HG03039 (cell line): ENCODE data around the gene TENT5C.

Source experiments
- ATAC-seq: cut with Tn5 transposase; IDR thresholded peaks from one replicate; pipeline ENCODE4 v1.9.1; 2021; ENCODE audit warnings: mild to moderate bottlenecking, moderate library complexity; ENCODE audit not compliant: unreplicated experiment

The TENT5C gene

DNA sequence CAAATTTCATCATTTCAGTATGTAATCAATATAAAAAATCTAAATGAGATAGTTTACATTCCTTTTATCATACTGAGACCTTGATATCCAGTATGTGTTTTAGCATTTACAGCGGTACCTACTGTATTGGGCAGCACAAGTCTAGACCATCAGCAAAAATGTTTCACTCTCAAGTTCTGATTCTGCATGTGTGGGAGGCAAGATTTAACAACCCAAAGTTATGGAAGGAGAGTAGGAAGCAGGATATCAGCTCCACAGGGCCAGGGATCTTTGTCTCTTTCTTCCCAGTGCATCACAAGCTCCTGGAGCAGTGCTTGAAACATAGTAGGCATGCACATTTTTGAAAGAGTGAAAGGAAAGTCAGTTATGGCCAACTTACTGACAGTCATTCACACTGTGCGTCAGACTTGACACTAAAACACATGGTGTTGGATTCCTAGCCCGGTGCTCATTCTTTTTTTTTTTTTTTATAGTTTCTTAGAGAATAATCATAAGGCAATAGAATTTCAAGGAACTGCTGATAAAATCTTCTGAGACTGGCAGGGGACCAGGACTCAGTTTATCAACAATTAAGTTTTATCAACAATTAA lies 6.1 kb downstream of the TENT5C start:
- no peak for ATAC-seq

DNA sequence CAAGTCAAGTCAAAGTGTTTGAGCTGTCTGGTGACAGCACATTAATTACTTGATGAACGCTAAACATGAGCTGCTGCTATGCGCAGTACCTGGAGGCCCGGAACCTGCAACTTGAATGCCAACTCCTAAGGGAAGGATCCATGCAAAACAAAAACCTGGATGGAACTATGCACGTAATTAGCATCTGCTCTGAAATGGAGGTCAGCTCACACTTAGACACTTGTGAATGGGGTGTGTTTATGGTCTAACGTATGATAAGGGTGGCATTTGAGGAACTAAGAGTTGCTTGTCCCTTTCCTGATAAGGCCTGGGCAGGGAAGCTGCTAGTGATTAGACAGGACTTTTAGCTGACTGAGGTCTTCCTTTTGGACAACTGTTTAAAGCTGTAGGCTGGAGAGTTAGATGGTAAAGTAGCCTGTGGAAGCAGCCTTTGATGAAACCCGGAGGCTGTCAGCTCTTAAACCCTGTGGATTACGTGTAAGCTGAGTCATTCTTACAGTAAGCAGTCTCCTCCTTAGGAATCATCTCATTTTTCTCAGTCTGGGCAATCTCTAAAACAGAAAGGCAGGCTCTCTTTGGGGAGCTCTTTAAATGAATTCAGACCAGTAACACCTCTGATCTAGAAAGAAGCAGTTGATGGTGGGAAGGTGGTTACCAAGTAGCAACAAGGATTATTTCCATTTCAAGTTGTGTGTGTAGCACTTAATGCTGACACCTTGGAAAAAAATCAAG lies 6.8 kb downstream of the TENT5C start:
- ATAC-seq = no peak

DNA sequence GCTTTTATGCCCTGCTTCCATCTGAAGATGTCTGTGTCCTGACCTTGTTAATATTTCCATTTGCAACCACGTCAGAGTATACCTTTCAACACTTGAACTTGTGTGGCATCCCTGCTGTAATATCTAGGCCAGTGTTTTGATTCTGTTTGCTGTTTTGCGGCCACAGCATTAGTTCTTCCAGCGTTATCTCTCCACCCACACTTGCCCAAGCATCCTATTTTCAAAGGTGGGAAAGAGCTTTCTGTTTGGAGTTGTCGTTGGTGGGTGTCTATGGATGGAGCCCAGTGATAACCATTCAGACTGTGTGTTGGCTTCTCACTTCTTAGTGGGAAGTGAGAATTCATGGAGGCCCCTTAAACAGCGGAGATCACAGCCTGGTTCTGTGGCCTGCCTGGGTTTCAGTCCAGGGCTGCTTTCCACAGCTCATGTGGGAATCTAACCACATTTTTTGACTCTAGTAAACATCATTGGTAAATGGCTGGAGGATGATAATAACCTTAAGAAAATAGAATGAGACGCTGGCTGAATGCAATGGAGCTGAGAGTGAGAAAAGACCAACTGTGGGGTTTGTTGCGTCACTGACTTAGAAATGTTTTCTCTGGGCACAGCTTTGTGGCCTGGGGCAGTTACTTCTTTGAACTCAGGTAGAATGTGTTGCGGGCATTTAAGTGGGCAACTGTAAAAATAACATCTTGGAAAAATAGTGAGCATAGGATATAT lies 7.6 kb downstream of the TENT5C start:
- no peak for ATAC-seq

DNA sequence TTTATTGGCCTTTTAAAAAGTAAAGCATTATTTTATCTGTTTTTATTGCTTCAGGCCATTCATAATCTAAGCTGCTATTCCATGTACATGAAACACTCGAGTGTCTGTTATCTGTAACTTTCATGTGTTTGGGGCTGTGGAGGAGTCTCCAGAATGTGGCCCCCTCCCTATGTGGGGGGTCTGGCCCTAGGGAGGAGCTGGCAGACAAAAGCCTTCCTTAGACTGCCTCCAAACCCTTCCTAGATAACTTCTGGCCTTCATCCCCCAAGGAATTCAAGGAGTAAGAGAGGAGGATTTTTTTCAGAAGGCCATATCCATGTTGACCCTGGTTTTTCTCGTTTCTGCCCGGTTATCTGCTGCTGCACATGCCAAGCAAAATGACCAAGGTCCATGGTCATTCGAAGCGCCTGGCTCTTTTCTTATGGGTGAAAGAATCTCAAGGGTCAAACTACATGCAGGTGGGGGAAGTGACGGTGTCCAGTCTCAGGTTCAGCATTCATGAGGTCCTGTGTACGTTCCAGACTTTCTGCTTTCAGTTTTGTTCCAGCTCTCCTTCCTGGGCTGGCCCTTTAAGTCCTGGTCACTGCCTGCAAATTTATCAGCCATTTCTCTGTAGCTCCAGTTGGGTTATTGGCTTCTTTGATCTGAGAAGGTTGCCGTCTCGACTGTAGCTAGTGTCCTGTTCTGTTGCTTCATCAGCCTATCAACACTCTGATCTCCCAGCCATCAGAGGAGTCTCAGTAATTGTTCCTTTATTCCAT lies 8.3 kb downstream of the TENT5C start:
- no peak for ATAC-seq

DNA sequence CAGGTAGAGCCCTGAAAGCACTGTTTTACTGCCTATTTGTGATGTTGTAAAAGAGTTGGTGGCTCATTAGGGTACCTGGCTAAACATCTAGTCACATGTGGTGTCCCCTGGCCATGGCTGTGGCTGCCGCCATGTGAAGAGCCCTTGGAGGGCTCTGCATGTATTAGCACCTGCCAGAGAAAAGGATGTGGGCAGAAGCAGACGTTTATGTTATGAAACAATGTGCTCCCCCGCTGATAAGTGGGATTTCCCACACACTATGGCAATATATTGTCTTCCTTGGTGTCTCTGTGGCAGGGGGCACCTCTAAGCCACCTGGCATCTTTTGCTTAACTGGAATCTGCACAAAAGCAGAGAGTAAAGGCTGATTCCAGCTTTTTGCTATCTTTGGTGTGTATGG lies 9.6 kb downstream of the TENT5C start:
- ATAC-seq = no peak

DNA sequence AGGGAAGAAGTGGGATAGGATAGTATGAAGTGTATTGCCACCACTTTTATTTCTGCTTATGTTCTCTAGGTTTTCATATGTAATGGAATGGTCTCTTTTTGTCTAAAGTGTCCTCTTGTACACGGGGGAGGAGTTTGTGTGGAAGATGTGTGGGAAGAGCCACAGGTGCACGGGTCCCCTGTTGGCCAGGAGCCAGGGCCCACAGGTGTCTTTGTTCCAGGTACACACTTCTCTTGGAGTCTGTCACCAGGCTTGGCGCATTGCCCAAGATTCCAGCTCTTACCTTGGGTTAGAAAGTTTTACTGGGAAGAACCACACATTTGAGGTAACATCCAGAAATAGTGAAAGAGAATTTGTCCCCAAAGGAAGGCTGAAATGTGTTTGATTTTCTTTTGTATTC lies 10.5 kb downstream of the TENT5C start:
- ATAC-seq = no peak

DNA sequence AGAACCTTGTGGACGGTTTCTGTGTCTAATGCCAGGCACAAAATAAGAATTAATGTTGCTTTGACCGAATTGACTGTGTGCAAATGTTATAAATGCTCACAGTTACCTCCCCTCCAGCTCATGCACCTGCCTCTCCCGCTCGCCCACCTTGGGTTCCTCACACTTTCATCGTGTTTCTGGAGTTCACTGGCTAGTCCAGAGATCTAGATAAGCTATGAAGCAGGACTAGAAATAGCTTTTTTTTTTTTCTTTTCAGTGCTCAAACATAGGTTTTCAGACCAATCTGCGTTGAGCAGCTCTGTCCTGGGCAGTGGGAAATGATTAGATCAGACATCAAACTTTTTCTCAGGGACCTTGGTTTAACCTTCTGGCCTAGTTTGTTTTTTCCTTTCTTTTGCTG lies 11.1 kb downstream of the TENT5C start:
- ATAC-seq = no peak

DNA sequence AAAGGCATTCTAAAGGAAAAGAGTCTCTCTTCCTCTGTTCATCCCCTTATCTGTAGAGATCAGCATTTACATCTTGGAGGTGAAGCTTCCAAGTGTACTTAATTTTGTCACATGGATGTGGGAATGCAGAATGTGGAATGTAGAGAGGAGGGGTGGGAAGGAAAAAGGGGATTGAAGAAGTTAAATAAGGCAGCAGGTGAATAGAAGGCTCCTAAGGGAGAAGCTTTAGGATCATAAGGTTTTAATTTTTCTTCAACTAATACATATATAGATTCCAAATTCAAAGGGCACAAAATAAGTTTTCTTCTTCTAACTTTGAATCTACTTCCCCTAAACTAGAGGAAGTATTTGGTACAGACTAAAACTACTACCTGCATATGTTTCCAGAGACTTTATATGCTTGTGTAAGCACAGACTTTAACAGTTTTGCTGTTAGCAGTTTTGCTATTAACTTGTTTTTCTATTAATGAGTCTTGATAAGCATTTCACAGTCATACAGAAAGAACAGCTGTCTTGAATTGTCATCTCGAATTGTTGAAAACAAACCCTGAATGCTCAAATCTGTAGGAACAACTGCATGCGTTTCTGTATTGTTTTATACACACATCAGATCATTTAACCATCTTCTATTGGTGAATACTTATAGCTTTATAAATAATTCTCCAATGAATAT lies 12.7 kb downstream of the TENT5C start:
- no peak for ATAC-seq

DNA sequence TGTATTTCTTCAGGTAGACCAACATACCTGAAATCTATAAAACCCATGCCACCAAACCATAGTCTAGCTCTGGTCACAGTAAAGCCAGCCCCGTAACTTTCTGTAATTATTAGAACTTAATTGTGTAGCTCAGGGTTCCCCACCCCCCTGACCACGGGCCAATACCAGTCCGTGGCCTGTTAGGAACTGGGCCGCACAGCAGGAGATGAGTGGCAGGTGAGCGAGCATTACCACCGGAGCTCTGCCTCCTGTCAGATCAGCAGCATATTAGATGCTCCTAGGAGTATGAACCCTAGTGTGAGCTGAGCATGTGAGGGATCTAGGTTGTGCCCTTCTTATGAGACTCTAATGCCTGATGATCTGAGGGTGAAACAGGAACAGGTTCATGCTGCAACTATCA lies 14.6 kb downstream of the TENT5C start:
- no peak for ATAC-seq

DNA sequence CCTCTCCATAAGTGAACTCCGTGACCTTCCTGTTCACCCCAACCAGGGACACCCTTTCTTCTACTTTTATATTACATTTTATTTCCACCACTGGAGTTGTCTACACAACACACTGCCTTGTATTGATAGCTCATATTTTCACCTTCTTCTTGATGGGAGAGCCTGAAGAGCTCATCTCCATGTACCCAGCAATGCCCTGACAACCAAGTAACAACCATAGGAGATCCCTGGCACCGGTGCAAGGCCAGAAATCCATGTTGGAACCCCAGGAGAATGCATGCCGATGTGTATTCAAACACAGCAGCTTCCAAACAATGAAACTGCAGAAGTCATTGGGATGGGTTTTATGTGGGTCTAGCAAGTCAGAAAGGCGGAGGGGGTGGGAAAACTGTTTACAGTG lies 15.5 kb downstream of the TENT5C start:
- ATAC-seq = no peak

DNA sequence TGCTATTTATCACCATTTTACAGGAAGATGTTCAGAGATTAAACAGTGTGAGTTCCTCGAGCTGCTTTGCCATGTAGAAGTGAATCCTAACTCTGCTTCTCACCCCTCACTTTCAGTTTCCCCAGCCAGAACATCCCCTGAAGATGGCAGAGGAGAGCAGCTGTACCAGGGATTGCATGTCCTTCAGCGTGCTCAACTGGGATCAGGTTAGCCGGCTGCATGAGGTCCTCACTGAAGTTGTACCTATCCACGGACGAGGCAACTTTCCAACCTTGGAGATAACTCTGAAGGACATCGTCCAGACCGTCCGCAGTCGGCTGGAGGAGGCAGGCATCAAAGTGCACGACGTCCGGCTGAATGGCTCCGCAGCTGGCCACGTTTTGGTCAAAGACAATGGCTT lies 16.9 kb downstream of the TENT5C start:
- no peak for ATAC-seq

DNA sequence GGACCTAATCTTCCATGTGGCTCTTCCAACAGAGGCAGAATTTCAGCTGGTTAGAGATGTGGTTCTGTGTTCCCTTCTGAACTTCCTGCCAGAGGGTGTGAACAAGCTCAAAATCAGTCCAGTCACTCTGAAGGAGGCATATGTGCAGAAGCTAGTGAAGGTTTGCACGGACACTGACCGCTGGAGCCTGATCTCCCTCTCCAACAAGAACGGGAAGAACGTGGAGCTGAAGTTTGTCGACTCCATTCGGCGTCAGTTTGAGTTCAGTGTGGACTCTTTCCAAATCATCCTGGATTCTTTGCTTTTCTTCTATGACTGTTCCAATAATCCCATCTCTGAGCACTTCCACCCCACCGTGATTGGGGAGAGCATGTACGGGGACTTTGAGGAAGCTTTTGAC lies 17.3 kb downstream of the TENT5C start:
- ATAC-seq = no peak

DNA sequence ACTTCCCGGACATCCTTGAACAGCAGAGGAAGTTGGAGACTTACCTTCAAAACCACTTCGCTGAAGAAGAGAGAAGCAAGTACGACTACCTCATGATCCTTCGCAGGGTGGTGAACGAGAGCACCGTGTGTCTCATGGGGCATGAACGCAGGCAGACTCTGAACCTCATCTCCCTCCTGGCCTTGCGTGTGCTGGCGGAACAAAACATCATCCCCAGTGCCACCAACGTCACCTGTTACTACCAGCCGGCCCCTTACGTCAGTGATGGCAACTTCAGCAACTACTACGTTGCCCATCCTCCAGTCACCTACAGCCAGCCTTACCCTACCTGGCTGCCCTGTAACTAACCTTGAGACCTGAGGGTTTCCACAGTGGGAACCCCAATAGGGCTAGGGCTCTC lies 17.9 kb downstream of the TENT5C start:
- no peak for ATAC-seq

DNA sequence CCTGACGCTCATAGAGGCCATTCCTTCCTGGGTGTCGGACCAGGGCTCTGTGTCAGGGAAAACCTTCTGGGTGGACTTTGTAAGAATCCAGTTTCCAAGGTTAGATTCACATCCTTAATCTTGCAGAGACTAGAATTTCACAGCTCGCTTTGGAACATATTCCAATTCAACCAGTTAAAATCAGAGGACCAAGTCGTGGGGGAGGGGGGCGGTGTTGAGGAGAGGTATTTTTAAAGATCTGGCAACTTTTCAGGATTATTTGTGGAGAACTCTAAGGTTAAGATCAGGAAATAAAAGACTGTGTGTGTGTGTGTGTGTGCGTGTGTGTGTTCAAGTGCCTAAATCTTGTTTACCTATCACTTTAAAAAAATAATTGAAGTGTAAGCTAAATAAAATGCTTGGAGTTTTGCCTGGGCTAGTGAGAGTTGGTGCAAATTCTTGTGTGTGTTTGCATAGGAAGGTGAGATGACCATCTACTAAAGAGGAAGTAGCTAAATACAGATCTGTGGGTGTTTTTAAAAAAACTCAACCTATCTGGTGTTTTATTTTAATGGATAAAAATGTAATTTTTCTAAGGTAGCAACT lies 21.8 kb downstream of the TENT5C start:
- no peak for ATAC-seq

DNA sequence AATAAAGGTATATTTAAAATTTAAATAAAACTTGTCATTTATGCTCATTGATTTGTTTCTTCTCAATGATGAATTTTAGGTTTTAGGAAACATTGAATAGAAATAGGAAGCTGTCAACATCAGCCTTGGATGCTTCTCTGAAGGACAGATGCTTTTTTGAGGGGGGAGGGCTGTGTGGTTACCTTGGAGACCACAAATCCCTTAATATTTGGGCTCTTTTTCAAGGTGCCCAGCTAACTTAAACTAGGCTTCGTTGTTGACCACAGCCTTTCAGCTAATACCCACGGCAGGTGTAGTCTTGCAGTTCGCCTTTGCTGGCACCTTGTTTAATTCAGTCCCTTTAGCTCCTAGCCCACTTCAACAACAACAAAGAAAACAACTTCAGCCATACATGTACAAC lies 22.5 kb downstream of the TENT5C start:
- ATAC-seq = no peak

DNA sequence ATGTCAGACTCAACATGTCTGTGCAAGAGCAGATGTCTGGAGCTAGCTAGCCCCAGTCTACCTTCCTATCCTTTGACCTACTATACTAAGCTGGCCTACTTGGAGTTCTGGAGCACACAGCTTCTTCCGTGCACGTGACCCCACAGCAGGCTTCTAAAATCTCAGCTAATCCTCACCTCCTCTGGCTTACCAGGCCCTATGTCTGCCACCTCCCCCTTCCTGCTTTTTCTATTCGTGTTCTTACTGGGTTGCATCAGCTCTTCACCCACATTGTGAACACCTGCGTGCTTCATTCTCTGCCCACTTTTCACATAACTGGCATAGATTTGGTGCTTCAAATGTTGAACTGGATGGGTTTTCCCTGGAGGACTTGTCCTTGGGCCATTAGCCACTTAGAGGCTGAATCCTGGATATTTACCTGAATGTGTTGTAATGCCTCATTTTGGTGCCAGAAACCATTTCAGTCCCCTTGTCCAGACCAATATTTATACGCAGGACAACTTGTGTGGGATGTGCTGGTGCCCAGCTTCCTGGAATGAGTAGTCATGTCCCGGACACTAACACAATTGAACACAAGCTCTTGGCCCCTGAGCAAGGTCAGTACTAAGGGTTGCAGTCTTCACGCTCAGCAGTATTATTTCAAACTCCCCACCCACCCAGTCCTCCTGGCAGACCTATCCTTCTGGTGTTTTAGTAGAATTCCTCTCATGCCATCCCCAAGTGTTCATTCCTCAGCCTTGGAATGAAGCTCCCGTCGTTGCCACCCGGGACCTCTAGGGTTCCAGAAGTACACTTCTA lies 24.0 kb downstream of the TENT5C start:
- ATAC-seq = no peak

DNA sequence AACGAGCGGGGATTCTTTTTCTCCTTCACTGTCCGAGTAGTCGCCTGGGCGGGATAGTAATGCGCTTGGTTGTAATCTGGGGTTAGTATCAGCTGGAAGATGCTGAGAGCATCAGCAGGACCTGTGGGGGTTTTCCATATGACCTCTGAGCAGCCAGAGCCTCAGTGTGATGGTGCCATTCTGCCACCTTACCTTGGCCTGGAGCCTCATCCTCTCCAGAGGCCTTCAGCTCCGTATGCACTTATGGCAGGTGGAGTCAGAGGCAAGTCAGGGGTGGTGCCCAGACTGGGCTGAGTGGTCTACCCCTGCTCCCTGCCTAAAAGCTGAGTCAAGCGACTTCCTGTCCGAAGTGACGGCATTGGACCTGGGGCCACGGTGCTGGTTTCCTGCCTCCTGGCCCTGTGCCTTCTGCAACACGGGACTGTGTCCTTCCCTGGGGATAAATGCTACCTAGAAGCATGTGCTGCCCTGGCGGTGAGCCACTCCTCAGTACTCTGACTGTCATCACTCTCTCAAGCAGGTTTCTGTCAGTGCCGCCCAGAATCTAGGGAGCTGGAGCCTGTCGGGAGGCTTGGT lies 24.7 kb downstream of the TENT5C start:
- no peak for ATAC-seq

DNA sequence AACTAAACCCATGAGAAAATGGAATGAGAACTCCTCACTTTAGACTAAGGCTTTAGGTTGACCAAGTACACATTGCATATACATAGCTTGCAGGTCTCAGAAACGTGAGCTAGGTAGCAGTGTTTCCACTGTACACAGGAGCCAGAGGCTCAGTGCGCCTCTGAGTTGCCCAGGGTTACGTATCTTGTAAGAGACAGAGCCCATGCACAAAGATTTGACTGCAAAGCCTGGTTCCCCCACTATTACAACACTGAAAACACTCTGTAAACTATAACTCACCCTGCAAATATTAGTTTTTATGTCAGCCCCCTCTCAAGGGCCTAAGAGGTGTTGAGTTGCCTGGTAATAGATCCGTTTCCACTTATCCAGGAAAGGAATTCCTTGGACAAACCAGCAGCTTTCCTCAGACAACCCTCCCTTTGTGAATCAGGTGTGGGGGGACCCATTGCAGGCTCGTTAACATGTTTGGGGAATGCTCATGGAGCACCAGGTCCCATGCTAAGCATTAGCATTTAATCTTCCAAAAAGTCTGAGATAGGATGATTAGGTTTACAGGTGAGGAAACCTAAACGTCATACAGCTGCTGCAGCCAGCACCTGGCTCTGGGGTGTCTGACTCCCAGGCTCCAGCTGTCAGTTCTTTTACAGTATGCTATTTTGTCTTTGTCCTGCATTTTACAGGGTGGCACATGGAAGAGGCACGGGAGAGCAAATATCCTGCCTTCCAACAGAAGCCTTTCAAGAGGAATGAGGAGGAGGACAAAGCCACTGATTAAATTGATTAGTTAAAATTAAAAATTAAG lies 25.7 kb downstream of the TENT5C start:
- no peak for ATAC-seq
